B cell (primary cell): Measurements from ENCODE around the gene ARMH3. TPM values are rescaled to one million over a fixed set of nuclear protein-coding genes. Genes with fewer than 3 reads are reported as not detected.

ENCODE experiments used
- ATAC-seq: fragments of 200-7000 bp; cut with Tn5 transposase; one replicate; pipeline ENCODE4 v1.10.0; 2021; ENCODE audit warnings: low read depth, mild to moderate bottlenecking, moderate number of reproducible peaks, moderate library complexity
- CTCF ChIA-PET: fragments of 350-600 bp; sonication (Branson Sonifier 250); formaldehyde crosslinking; loops from one replicate; lab custom pipeline; 2021; ENCODE audit warnings: antibody characterized with exemption, inconsistent platforms; lab: Charles Lee
- POLR2A ChIA-PET: fragments of 350-600 bp; sonication (Branson Sonifier 250); formaldehyde crosslinking; loops from one replicate; lab custom pipeline; 2021; ENCODE audit warnings: antibody characterized with exemption; lab: Charles Lee
- DNase-seq: peaks from one replicate; pipeline ENCODE4 v3.0.0; 2013
- H2AFZ ChIP-seq: 2 replicates; pipeline ENCODE4 v1.6.1; 2012; ENCODE audit warnings: mild to moderate bottlenecking, low read depth, low read length; ENCODE audit not compliant: insufficient read depth, poor library complexity, severe bottlenecking
- H3K27ac ChIP-seq, 2 donors: 1 replicate in 1 of 2; 2 replicates in 1 of 2; pipeline ENCODE4 v1.5.1; 2012 to 2013; ENCODE audit warnings: low read length in 2 of 2, mild to moderate bottlenecking in 2 of 2, moderate library complexity in 1 of 2
- H3K27me3 ChIP-seq, 4 experiments: fragments of 200-600 bp in 1 of 4; sonication (generic) in 1 of 4; replicated peaks in 1 of 4; 1 replicate in 2 of 4; 2 replicates in 2 of 4; pipeline versions ENCODE4 v1.6.1 to v1.7.0; 2013 to 2016; ENCODE audit warnings: low read length in 3 of 4, mild to moderate bottlenecking in 2 of 4, mixed read lengths in 1 of 4, moderate library complexity in 1 of 4; ENCODE audit not compliant: insufficient read depth in 4 of 4, control insufficient read depth in 3 of 4; ENCODE audit errors: control extremely low read depth in 1 of 4
- H3K36me3 ChIP-seq, 2 experiments: replicated peaks in 1 of 2; 1 replicate in 1 of 2; 2 replicates in 1 of 2; pipeline versions ENCODE4 v1.6.1 to v1.7.1; 2013; ENCODE audit warnings: low read length in 1 of 2; ENCODE audit not compliant: insufficient read depth in 2 of 2, control insufficient read depth in 1 of 2; ENCODE audit errors: control extremely low read depth in 1 of 2, extremely low read depth in 1 of 2
- H3K4me1 ChIP-seq, 2 donors: fragments of 200-600 bp in 1 of 2; sonication (generic) in 1 of 2; 1 replicate in 1 of 2; 2 replicates in 1 of 2; pipeline versions ENCODE4 v1.5.1 to v1.6.1; 2013 to 2017; ENCODE audit warnings: low read length in 2 of 2; ENCODE audit not compliant: control insufficient read depth in 2 of 2, insufficient read depth in 2 of 2
- H3K4me2 ChIP-seq: replicated peaks from 2 replicates; pipeline ENCODE3; 2012; ENCODE audit warnings: mild to moderate bottlenecking, low read depth, low read length; ENCODE audit not compliant: poor library complexity, severe bottlenecking
- H3K4me3 ChIP-seq, 5 experiments: fragments of 200-600 bp in 1 of 5; sonication (generic) in 1 of 5; 1 replicate in 3 of 5; 2 replicates in 2 of 5; pipeline versions ENCODE4 v1.5.1 to v1.7.0; 2011 to 2016; ENCODE audit warnings: low read length in 4 of 5, mild to moderate bottlenecking in 4 of 5, low read depth in 2 of 5, control low read depth in 1 of 5, moderate library complexity in 1 of 5; ENCODE audit not compliant: insufficient read depth in 1 of 5; ENCODE audit errors: control extremely low read depth in 1 of 5, extremely low read depth in 1 of 5
- H3K79me2 ChIP-seq: fragments of 200-600 bp; sonication (generic); one replicate; pipeline ENCODE4 v1.6.0; 2016; ENCODE audit warnings: low read length; ENCODE audit not compliant: control insufficient read depth, insufficient read depth
- H3K9ac ChIP-seq: fragments of 200-600 bp; sonication (generic); 2 replicates; pipeline ENCODE4 v1.6.1; 2017; ENCODE audit warnings: mild to moderate bottlenecking, low read length, moderate library complexity
- H3K9me3 ChIP-seq, 3 donors: one replicate each; pipeline versions ENCODE4 v1.6.1 to v1.7.1; 2013; ENCODE audit warnings: low read length in 2 of 3; ENCODE audit not compliant: control insufficient read depth in 2 of 3, insufficient read depth in 1 of 3; ENCODE audit errors: control extremely low read depth in 1 of 3
- H4K20me1 ChIP-seq: 2 replicates; pipeline ENCODE4 v1.6.0; 2012; ENCODE audit warnings: mild to moderate bottlenecking, low read length; ENCODE audit not compliant: insufficient read depth, control insufficient read depth, poor library complexity, severe bottlenecking
- H3K27ac Mint-ChIP-seq: one replicate; pipeline ENCODE4 v1.8.0; 2021; ENCODE audit warnings: mixed read lengths
- H3K27me3 Mint-ChIP-seq: one replicate; pipeline ENCODE4 v1.8.0; 2021; ENCODE audit warnings: mixed read lengths
- H3K4me1 Mint-ChIP-seq: one replicate; pipeline ENCODE4 v1.8.0; 2021; ENCODE audit warnings: mixed read lengths
- H3K4me3 Mint-ChIP-seq: one replicate; pipeline ENCODE4 v1.8.0; 2021; ENCODE audit warnings: mixed read lengths
- H3K9me3 Mint-ChIP-seq: one replicate; pipeline ENCODE4 v1.8.0; 2022; ENCODE audit warnings: mixed read lengths; ENCODE audit not compliant: insufficient read depth
- EZH2 ChIP-seq: IDR thresholded peaks from 2 replicates; pipeline ENCODE4 v1.6.1; 2012; ENCODE audit warnings: borderline replicate concordance, low read depth, mild to moderate bottlenecking, moderate library complexity, low read length; ENCODE audit not compliant: insufficient read depth, poor library complexity, severe bottlenecking
- WGBS: methylation state at CpG from one replicate; pipeline ENCODE4 v1.1.5; 2013; ENCODE audit warnings: missing lambda C conversion rate; ENCODE audit not compliant: insufficient coverage; 5-methylcytosine and 5-hydroxymethylcytosine counted together
- intact Hi-C: fragments of 100-400 bp; cut with micrococcal nuclease; formaldehyde crosslinking; loops from one replicate; pipeline ENCODE4 v1.10.0; 2022
- polyA plus RNA-seq: library from polyadenylated mRNA; depleted of rRNA; stranded (reverse); fragments of >200 nt; gene quantifications from 2 replicates; pipeline ENCODE4 v1.2.3, GENCODE V29; 2012
- total RNA-seq, 2 donors: library from RNA; stranded (reverse); fragments of 120-200 nt in 1 of 2; gene quantifications; 1 replicate in 1 of 2; 2 replicates in 1 of 2; pipeline versions ENCODE4 v1.2.3 to v1.2.4, GENCODE V29; 2013 to 2022
- TF ChIP-seq, protein P1 (sequence below): fragments of 200-600 bp; IDR thresholded peaks from one replicate; pipeline ENCODE4 v1.8.0; 2022; ENCODE audit warnings: antibody characterized with exemption, mild to moderate bottlenecking

Gene ARMH3
- total and polyA plus RNA-seq, 2 donors (not counting 1 experiment from before 2014, with no cell fraction given), result 33.4 to 40.7 TPM

GRCh38 chr10:101840741-101841453, 215.1 kb downstream of the ARMH3 start:
- H3K4me3 ChIP-seq, result peak overlapping the region in 4 of 5 experiments; percentile 44 to 79 (median 68)
- H4K20me1 ChIP-seq, result peaks cover 56% of the 10 kb centered on the region
- CTCF ChIA-PET, result interaction anchor here (0.7 to 15.2 kb wide), 65 partner anchors 9 to 388 kb away, joined by 3 to 581 read pairs (median 5); partner anchors contain the start of genes ARMH3, HPS6, NPM3 and OGA
- peak overlapping the region; percentile 72 for H3K9ac ChIP-seq
- peaks cover 44% of the 10 kb centered on the region for H3K79me2 ChIP-seq
- H3K27me3 ChIP-seq, result no peaks in the 10 kb centered on the region
- H2AFZ ChIP-seq, result peak overlapping the region; percentile 68
- peaks cover 0 to 3% (median 0%) of the 10 kb centered on the region in 3 donors for H3K9me3 ChIP-seq
- H3K4me1 Mint-ChIP-seq, result peaks cover 52% of the 10 kb centered on the region
- H3K4me3 Mint-ChIP-seq, result peak overlapping the region; percentile 95
- TF ChIP-seq EZH2, result no peak
- TF ChIP-seq, protein P1, sequence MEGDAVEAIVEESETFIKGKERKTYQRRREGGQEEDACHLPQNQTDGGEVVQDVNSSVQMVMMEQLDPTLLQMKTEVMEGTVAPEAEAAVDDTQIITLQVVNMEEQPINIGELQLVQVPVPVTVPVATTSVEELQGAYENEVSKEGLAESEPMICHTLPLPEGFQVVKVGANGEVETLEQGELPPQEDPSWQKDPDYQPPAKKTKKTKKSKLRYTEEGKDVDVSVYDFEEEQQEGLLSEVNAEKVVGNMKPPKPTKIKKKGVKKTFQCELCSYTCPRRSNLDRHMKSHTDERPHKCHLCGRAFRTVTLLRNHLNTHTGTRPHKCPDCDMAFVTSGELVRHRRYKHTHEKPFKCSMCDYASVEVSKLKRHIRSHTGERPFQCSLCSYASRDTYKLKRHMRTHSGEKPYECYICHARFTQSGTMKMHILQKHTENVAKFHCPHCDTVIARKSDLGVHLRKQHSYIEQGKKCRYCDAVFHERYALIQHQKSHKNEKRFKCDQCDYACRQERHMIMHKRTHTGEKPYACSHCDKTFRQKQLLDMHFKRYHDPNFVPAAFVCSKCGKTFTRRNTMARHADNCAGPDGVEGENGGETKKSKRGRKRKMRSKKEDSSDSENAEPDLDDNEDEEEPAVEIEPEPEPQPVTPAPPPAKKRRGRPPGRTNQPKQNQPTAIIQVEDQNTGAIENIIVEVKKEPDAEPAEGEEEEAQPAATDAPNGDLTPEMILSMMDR, result peak; percentile 91
- peak overlapping the region; percentile 92 for H3K27ac Mint-ChIP-seq
- intact Hi-C loops, result loop anchor here (1.0 to 5.0 kb wide), 8 partner anchors 10 to 276 kb away; partner anchors contain the start of gene HPS6
- no peaks in the 10 kb centered on the region for H3K27me3 Mint-ChIP-seq
- peak overlapping the region in 1 of 2 donors; percentile 51 for H3K27ac ChIP-seq
- ATAC-seq, result peak; percentile 59
- 7% methylated on average over 43 of the region's 46 CpGs for WGBS
- peak; percentile 88 for DNase-seq
- peaks cover 0 to 7% of the 10 kb centered on the region in 2 experiments for H3K36me3 ChIP-seq
- peaks cover 50 to 60% of the 10 kb centered on the region in 2 donors for H3K4me1 ChIP-seq
- no peaks in the 10 kb centered on the region for H3K9me3 Mint-ChIP-seq
- POLR2A ChIA-PET, result interaction anchor here (0.7 to 3.0 kb wide), 9 partner anchors 8 to 226 kb away, joined by 3 to 34 read pairs (median 5); partner anchors contain the start of genes ARMH3 and OGA
- H3K4me2 ChIP-seq, result peak overlapping the region; percentile 98
